Stimulated activated CD4-positive, alpha-beta T cell treated with anti-CD3 and anti-CD28 coated beads, Interleukin-1b, Interleukin-23, amount 100 ng/mL, for 24 hours (primary cell): ENCODE data around the gene PLCXD3.
"Not testable (repeated sequence)": the region's sequence is repeated elsewhere in the genome, so short reads cannot be mapped to it uniquely, and the experiment has no call there.

Experiments used
- DNase-seq, 4 experiments: peaks; one replicate each; pipeline ENCODE4 v3.0.0-alpha.2; 2020; ENCODE audit warnings: low read depth in 4 of 4, low spot score in 1 of 4

Gene PLCXD3

GRCh38 chr5:41493490-41494126, 16.8 kb downstream of the PLCXD3 start:
- not testable (repeated sequence) for DNase-seq

- no peak for DNase-seq
Measured at GRCh38 chr5:41485533-41485932, 24.9 kb downstream of the PLCXD3 start.

- DNase-seq: no peak
Measured at GRCh38 chr5:41482715-41483114, 27.7 kb downstream of the PLCXD3 start.

GRCh38 chr5:41482173-41482572, 28.2 kb downstream of the PLCXD3 start:
- no peak for DNase-seq

- not testable (repeated sequence) for DNase-seq
Measured at GRCh38 chr5:41471571-41472208, 38.7 kb downstream of the PLCXD3 start.

GRCh38 chr5:41465493-41466171, 44.8 kb downstream of the PLCXD3 start:
- no peak for DNase-seq

GRCh38 chr5:41459557-41459956, 50.8 kb downstream of the PLCXD3 start:
- DNase-seq: no peak

- no peak for DNase-seq
Measured at GRCh38 chr5:41457094-41457493, 53.3 kb downstream of the PLCXD3 start.

- no peak for DNase-seq
Measured at GRCh38 chr5:41452506-41452905, 57.9 kb downstream of the PLCXD3 start.

GRCh38 chr5:41447650-41448510, 62.5 kb downstream of the PLCXD3 start:
- no peak for DNase-seq

GRCh38 chr5:41445937-41446563, 64.4 kb downstream of the PLCXD3 start:
- DNase-seq: no peak

GRCh38 chr5:41435276-41435675, 75.1 kb downstream of the PLCXD3 start:
- no peak for DNase-seq

- no peak for DNase-seq
Measured at GRCh38 chr5:41433552-41434181, 76.7 kb downstream of the PLCXD3 start.

GRCh38 chr5:41432481-41433253, 77.7 kb downstream of the PLCXD3 start:
- no peak for DNase-seq

GRCh38 chr5:41427505-41427904, 82.9 kb downstream of the PLCXD3 start:
- no peak for DNase-seq

- no peak for DNase-seq
Measured at GRCh38 chr5:41425736-41426135, 84.7 kb downstream of the PLCXD3 start.

- no peak for DNase-seq
Measured at GRCh38 chr5:41420492-41421067, 89.8 kb downstream of the PLCXD3 start.

GRCh38 chr5:41418220-41419031, 92.0 kb downstream of the PLCXD3 start:
- no peak for DNase-seq

- no peak for DNase-seq
Measured at GRCh38 chr5:41416336-41416735, 94.1 kb downstream of the PLCXD3 start.
